ENCODE data around the gene HAUS3. TPM values are rescaled to one million over a fixed set of nuclear protein-coding genes. Genes with fewer than 3 reads are reported as not detected.

Gene HAUS3
- total RNA-seq, 1 experiment from 2014 or later, result 11.2 TPM

DNA sequence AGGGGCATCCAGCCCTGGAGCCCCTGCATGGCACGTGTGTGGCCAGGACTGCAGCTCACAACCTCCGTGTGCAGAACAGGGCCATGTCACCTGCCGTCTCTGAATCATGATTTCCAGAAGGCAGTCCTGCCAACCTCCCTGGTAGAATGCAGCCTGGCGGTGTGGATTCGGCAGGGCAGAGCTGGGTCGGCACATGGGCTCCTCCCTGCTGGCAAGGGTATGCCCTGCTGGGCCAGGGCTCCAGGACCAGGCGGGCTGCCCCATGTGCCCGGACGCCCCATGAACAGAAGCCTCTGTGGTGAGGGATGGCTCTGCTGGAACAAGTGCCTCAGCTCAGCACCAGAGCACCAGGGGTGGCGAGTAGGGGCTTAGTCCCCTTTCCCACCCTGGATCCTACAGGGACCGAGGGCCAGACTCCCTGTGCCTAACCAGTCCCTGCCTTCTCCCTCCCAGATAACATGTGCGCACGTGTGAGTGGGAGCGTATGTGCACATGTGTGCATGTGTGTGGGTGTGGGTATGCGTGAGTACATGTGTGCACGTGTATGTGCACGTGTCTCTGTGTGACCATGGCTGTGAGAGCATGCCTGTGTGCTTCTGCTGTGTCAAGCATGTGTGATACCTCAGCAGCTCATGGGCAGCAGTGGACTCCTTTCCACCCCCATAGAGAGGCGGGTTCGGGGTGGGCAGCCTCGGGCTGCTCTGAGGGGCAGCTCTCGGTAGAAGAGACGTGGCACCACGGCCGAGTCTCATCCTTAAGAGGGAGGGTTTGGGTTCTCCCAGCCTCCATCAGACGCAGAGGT is 30.3 kb upstream of the HAUS3 start:
- POLR2A ChIA-PET, result no interaction called here
- CTCF ChIA-PET, result no interaction called here
- no peak overlapping the region for H3K27ac ChIP-seq (ENCODE audit: low read length)
- no peak overlapping the region for H3K4me3 ChIP-seq (ENCODE audit: low read depth in 2 of 2, low read length in 2 of 2)
- no peaks in the 10 kb centered on the region for H3K9me3 ChIP-seq (ENCODE audit: control insufficient read depth, insufficient read depth, low read depth, low read length)
- H3K27me3 ChIP-seq (ENCODE audit: control insufficient read depth, insufficient read depth, low read length), result no peaks in the 10 kb centered on the region
- BruUV-seq (replicated peaks), result no TSS peak
- ATAC-seq (no peak), DNase-seq (ENCODE audit: low read depth, low spot score) (no peak)
- no peaks in the 10 kb centered on the region for H3K4me1 ChIP-seq (ENCODE audit: control insufficient read depth, insufficient read depth, low read length)
- in situ Hi-C loops (cut with HindIII; ENCODE audit: low pct_unique_long_range_greater_than_20kb, low sequenced_read_pairs) (no loop called here), intact Hi-C loops (cut with micrococcal nuclease; ENCODE audit: unreplicated experiment) (no loop called here)
- no peaks in the 10 kb centered on the region for H3K36me3 ChIP-seq (ENCODE audit: control insufficient read depth, insufficient read depth, low read length)
- no peak for TF ChIP-seq SIN3A (IDR thresholded peaks at IDR 0.05; ENCODE audit: borderline replicate concordance, insufficient read depth, low read depth, low read length)
- TF ChIP-seq POLR2AphosphoS5 (IDR thresholded peaks at IDR 0.05; ENCODE audit: low read depth, low read length), result no peak
- no peak for TF ChIP-seq TCF7L2 (IDR thresholded peaks at IDR 0.05; ENCODE audit: low read depth, low read length)
- TF ChIP-seq, protein P1, sequence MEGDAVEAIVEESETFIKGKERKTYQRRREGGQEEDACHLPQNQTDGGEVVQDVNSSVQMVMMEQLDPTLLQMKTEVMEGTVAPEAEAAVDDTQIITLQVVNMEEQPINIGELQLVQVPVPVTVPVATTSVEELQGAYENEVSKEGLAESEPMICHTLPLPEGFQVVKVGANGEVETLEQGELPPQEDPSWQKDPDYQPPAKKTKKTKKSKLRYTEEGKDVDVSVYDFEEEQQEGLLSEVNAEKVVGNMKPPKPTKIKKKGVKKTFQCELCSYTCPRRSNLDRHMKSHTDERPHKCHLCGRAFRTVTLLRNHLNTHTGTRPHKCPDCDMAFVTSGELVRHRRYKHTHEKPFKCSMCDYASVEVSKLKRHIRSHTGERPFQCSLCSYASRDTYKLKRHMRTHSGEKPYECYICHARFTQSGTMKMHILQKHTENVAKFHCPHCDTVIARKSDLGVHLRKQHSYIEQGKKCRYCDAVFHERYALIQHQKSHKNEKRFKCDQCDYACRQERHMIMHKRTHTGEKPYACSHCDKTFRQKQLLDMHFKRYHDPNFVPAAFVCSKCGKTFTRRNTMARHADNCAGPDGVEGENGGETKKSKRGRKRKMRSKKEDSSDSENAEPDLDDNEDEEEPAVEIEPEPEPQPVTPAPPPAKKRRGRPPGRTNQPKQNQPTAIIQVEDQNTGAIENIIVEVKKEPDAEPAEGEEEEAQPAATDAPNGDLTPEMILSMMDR (IDR thresholded peaks at IDR 0.05), result no peak
- TF ChIP-seq, protein P2, sequence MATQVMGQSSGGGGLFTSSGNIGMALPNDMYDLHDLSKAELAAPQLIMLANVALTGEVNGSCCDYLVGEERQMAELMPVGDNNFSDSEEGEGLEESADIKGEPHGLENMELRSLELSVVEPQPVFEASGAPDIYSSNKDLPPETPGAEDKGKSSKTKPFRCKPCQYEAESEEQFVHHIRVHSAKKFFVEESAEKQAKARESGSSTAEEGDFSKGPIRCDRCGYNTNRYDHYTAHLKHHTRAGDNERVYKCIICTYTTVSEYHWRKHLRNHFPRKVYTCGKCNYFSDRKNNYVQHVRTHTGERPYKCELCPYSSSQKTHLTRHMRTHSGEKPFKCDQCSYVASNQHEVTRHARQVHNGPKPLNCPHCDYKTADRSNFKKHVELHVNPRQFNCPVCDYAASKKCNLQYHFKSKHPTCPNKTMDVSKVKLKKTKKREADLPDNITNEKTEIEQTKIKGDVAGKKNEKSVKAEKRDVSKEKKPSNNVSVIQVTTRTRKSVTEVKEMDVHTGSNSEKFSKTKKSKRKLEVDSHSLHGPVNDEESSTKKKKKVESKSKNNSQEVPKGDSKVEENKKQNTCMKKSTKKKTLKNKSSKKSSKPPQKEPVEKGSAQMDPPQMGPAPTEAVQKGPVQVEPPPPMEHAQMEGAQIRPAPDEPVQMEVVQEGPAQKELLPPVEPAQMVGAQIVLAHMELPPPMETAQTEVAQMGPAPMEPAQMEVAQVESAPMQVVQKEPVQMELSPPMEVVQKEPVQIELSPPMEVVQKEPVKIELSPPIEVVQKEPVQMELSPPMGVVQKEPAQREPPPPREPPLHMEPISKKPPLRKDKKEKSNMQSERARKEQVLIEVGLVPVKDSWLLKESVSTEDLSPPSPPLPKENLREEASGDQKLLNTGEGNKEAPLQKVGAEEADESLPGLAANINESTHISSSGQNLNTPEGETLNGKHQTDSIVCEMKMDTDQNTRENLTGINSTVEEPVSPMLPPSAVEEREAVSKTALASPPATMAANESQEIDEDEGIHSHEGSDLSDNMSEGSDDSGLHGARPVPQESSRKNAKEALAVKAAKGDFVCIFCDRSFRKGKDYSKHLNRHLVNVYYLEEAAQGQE (IDR thresholded peaks at IDR 0.05; ENCODE audit: insufficient read depth in 1 of 2, low read depth in 2 of 2, low read length in 1 of 2), result no peak

DNA sequence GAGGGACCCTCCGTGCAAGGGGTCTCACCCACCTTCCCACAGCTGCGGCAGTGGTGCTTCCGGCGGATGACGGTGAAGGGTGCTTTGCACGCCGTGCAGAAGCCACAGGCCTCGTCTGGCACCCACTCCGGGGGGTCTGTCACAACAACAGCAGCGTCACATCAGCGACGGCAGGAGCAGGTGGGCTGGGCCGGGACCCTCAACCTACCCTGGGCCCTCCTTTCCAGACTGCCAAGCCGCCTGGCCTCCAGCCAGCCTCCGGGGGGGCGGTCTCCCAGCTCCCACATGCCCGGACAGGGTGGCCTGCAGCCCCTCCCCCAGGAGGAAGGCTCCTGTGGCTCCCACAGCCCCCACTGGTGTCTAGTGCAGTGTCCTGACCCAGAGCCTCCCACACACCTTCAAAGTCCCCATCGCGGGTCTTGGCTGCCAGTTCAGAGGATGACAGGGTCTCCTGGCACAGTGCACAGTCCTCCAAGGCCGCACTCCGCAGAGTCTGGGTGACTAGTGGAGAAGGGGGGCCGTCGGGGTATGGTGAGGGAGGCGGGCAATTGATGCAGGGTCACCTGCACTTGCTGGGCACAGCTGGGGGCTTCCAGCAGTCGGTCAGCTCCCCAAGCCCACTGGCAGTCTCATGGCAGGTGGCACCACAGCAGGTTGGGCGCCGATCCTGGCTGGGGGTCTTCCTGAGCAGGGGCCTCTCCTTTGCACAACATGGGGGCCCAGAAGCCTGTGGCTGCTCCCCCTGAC is 29.5 kb upstream of the HAUS3 start:
- H3K4me3 ChIP-seq (ENCODE audit: low read depth in 2 of 2, low read length in 2 of 2), result no peak overlapping the region
- H3K27ac ChIP-seq (ENCODE audit: low read length), result no peak overlapping the region
- DNase-seq (ENCODE audit: low read depth, low spot score) (no peak), ATAC-seq (no peak)
- POLR2A ChIA-PET, result no interaction called here
- CTCF ChIA-PET, result no interaction called here
- H3K9me3 ChIP-seq (ENCODE audit: control insufficient read depth, insufficient read depth, low read depth, low read length), result no peaks in the 10 kb centered on the region
- no peaks in the 10 kb centered on the region for H3K4me1 ChIP-seq (ENCODE audit: control insufficient read depth, insufficient read depth, low read length)
- TF ChIP-seq, protein P2 (IDR thresholded peaks at IDR 0.05; ENCODE audit: insufficient read depth in 1 of 2, low read depth in 2 of 2, low read length in 1 of 2), result no peak
- no TSS peak for BruUV-seq (replicated peaks)
- H3K36me3 ChIP-seq (ENCODE audit: control insufficient read depth, insufficient read depth, low read length), result no peaks in the 10 kb centered on the region
- intact Hi-C loops (cut with micrococcal nuclease; ENCODE audit: unreplicated experiment), result no loop called here
- in situ Hi-C loops (cut with HindIII; ENCODE audit: low pct_unique_long_range_greater_than_20kb, low sequenced_read_pairs), result no loop called here
- H3K27me3 ChIP-seq (ENCODE audit: control insufficient read depth, insufficient read depth, low read length), result no peaks in the 10 kb centered on the region
